Body of pancreas (tissue), 4 donors: ENCODE measurements around the gene LCN10.

Source experiments
- POLR2A ChIP-seq, 3 donors: fragments of 450-650 bp; IDR thresholded peaks; one replicate each; pipeline ENCODE4 v1.6.1; 2016; ENCODE audit warnings: antibody characterized with exemption in 3 of 3, mild to moderate bottlenecking in 2 of 3
- TF ChIP-seq, protein P1 (sequence below), 7 experiments: fragments of 450-650 bp in 4 of 7; fragments of 200-600 bp in 3 of 7; sonication (generic) in 3 of 7; IDR thresholded peaks; one replicate each; pipeline ENCODE4 v1.5.1; 2016 to 2019; ENCODE audit warnings: antibody characterized with exemption in 7 of 7

DNA sequence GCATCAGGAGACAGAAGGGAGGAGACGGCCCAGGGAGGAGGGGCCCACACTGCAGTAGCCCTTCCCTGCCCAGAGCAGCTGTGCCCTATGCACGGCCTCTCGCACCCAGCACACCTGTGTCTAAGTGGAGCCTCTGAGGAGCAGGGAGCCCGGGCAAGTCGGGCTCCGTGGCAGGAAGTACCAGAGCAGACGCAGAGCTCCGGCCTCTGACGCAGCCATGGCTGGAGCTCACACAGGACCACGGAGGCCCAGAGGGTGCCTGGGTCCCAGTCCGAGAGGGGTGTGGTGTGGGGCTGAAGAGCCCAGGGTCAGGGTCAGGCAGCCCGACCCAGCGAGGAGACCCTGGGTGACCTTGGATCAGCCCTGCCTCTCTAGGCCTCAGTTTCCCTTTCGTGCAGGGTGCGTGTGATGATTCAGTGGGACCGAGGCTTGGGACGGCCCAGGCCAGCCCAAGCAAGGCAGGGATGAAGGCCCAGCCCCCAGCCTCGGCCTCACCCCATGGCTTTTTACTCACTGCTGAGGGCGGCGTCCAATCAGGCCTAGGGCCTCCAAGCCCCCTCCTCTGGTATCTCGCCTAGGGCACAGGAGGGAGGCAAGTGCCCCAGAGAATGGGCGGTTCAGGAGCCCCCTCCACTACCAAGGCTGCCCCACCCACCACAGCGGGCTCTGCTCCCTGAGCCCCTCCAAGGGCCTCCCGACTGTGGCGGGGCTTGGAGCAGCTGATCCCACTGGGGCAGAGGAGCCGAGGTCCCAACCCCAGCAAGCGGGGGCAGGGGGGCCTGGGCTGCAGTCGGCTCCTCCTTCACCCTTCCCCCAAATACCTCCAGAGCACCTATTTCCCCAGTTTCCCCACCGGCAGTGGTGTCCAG is 51.2 kb downstream of the LCN10 start:
- TF ChIP-seq, protein P1, sequence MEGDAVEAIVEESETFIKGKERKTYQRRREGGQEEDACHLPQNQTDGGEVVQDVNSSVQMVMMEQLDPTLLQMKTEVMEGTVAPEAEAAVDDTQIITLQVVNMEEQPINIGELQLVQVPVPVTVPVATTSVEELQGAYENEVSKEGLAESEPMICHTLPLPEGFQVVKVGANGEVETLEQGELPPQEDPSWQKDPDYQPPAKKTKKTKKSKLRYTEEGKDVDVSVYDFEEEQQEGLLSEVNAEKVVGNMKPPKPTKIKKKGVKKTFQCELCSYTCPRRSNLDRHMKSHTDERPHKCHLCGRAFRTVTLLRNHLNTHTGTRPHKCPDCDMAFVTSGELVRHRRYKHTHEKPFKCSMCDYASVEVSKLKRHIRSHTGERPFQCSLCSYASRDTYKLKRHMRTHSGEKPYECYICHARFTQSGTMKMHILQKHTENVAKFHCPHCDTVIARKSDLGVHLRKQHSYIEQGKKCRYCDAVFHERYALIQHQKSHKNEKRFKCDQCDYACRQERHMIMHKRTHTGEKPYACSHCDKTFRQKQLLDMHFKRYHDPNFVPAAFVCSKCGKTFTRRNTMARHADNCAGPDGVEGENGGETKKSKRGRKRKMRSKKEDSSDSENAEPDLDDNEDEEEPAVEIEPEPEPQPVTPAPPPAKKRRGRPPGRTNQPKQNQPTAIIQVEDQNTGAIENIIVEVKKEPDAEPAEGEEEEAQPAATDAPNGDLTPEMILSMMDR (IDR thresholded peaks at IDR 0.05), result no peak
- no peak for TF ChIP-seq POLR2A (IDR thresholded peaks at IDR 0.05)
